Natural killer cell (primary cell): ENCODE measurements around the gene AGR3. TPM values are rescaled to one million over a fixed set of nuclear protein-coding genes. Genes with fewer than 3 reads are reported as not detected.

Experiments
- ATAC-seq, 3 donors: fragments of 150-1000 bp in 2 of 3; fragments of 200-7000 bp in 1 of 3; cut with Tn5 transposase; 1 replicate in 1 of 3; 2 replicates in 2 of 3; pipeline ENCODE4 v1.10.0; 2021; ENCODE audit warnings: mild to moderate bottlenecking in 2 of 3, moderate library complexity in 2 of 3
- DNase-seq, 2 donors: peaks; one replicate each; pipeline versions ENCODE4 v3.0.0 to v3.0.0-alpha.2; 2013 to 2021; ENCODE audit warnings: mixed read lengths in 1 of 2
- H3K27ac ChIP-seq: one replicate; pipeline ENCODE4 v1.5.1; 2013; ENCODE audit warnings: mild to moderate bottlenecking, low read length
- H3K27me3 ChIP-seq: one replicate; pipeline ENCODE4 v1.6.1; 2013; ENCODE audit warnings: low read length; ENCODE audit not compliant: control insufficient read depth, insufficient read depth
- H3K36me3 ChIP-seq: one replicate; pipeline ENCODE4 v1.6.1; 2013; ENCODE audit warnings: low read length; ENCODE audit not compliant: control insufficient read depth, insufficient read depth
- H3K4me1 ChIP-seq: one replicate; pipeline ENCODE4 v1.6.1; 2013; ENCODE audit warnings: low read length; ENCODE audit not compliant: control insufficient read depth, insufficient read depth
- H3K4me3 ChIP-seq: one replicate; pipeline ENCODE4 v1.5.1; 2013; ENCODE audit warnings: low read length
- H3K9me3 ChIP-seq: one replicate; pipeline ENCODE4 v1.6.1; 2013; ENCODE audit warnings: low read length; ENCODE audit not compliant: control insufficient read depth, insufficient read depth
- H3K27ac Mint-ChIP-seq, 2 donors: one replicate each; pipeline ENCODE4 v1.8.0; 2022; ENCODE audit warnings: mild to moderate bottlenecking in 2 of 2, mixed read lengths in 2 of 2, moderate library complexity in 1 of 2
- H3K27me3 Mint-ChIP-seq, 2 donors: one replicate each; pipeline ENCODE4 v1.8.0; 2022; ENCODE audit warnings: low read depth in 2 of 2, mixed read lengths in 2 of 2
- H3K36me3 Mint-ChIP-seq: one replicate; pipeline ENCODE4 v1.8.0; 2022; ENCODE audit warnings: mixed read lengths
- H3K4me1 Mint-ChIP-seq, 2 donors: one replicate each; pipeline ENCODE4 v1.8.0; 2022; ENCODE audit warnings: mixed read lengths in 2 of 2
- H3K4me3 Mint-ChIP-seq: one replicate; pipeline ENCODE4 v1.8.0; 2022; ENCODE audit warnings: mild to moderate bottlenecking, moderate library complexity, mixed read lengths
- H3K9me3 Mint-ChIP-seq, 2 donors: one replicate each; pipeline ENCODE4 v1.8.0; 2022; ENCODE audit warnings: mixed read lengths in 2 of 2
- WGBS: methylation state at CpG from one replicate; pipeline ENCODE4 v1.1.7; 2013; ENCODE audit warnings: missing lambda C conversion rate; ENCODE audit not compliant: insufficient coverage; 5-methylcytosine and 5-hydroxymethylcytosine counted together
- intact Hi-C: fragments of 100-400 bp; cut with micrococcal nuclease; formaldehyde crosslinking; loops from one replicate; pipeline ENCODE4 v1.14.2; 2022
- total RNA-seq, 4 donors: library from RNA; stranded (reverse); fragments of 120-200 nt in 1 of 4; gene quantifications; one replicate each; pipeline versions ENCODE4 v1.2.3 to v1.2.4, GENCODE V29; 2013 to 2022
- TF ChIP-seq, protein P1 (sequence below): fragments of 200-600 bp; IDR thresholded peaks from one replicate; pipeline ENCODE4 v1.8.0; 2022; ENCODE audit warnings: antibody characterized with exemption

Gene AGR3
- total RNA-seq, 3 donors from 2014 or later (not counting 1 experiment from before 2014, with no cell fraction given), result not detected

DNA sequence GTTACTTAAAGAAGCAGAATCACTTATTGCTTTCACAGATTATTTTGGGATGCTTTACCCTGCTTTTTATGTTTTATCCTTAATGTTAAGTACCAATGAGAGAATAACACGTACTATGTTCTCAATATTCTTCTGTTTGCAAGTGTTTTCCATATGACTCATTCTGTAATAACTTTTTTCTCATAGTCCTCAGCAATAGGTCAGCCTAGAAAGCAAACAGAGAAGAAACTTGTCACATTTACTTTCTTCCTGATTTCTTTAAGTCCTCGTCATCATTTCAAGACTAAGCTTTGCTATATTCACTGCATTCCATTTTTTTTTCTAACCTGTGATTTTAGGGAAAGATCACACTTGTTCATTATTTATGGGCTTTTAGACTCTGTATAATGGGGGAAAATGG is 70.2 kb downstream of the AGR3 start:
- no peaks in the 10 kb centered on the region for H3K9me3 ChIP-seq
- H3K4me1 Mint-ChIP-seq, result no peaks in the 10 kb centered on the region
- WGBS, result 75% methylated on average over 2 of the region's 2 CpGs
- intact Hi-C loops, result no loop called here
- no peaks in the 10 kb centered on the region for H3K36me3 Mint-ChIP-seq
- TF ChIP-seq, protein P1, sequence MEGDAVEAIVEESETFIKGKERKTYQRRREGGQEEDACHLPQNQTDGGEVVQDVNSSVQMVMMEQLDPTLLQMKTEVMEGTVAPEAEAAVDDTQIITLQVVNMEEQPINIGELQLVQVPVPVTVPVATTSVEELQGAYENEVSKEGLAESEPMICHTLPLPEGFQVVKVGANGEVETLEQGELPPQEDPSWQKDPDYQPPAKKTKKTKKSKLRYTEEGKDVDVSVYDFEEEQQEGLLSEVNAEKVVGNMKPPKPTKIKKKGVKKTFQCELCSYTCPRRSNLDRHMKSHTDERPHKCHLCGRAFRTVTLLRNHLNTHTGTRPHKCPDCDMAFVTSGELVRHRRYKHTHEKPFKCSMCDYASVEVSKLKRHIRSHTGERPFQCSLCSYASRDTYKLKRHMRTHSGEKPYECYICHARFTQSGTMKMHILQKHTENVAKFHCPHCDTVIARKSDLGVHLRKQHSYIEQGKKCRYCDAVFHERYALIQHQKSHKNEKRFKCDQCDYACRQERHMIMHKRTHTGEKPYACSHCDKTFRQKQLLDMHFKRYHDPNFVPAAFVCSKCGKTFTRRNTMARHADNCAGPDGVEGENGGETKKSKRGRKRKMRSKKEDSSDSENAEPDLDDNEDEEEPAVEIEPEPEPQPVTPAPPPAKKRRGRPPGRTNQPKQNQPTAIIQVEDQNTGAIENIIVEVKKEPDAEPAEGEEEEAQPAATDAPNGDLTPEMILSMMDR, result no peak
- no peaks in the 10 kb centered on the region for H3K9me3 Mint-ChIP-seq
- DNase-seq, result no peak
- no peaks in the 10 kb centered on the region for H3K36me3 ChIP-seq
- H3K4me3 ChIP-seq, result no peak overlapping the region
- ATAC-seq, result no peak
- peaks cover 0 to 3% of the 10 kb centered on the region in 2 donors for H3K27me3 Mint-ChIP-seq
- H3K4me3 Mint-ChIP-seq, result no peak overlapping the region
- no peaks in the 10 kb centered on the region for H3K27me3 ChIP-seq
- H3K4me1 ChIP-seq, result peaks cover 4% of the 10 kb centered on the region
- no peak overlapping the region for H3K27ac ChIP-seq
- no peak overlapping the region for H3K27ac Mint-ChIP-seq

- no peak overlapping the region for H3K4me3 ChIP-seq
- intact Hi-C loops, result no loop called here
- no peaks in the 10 kb centered on the region for H3K36me3 ChIP-seq
- no peak for ATAC-seq
- H3K36me3 Mint-ChIP-seq, result no peaks in the 10 kb centered on the region
- H3K4me1 ChIP-seq, result no peaks in the 10 kb centered on the region
- no peak overlapping the region for H3K4me3 Mint-ChIP-seq
- H3K9me3 ChIP-seq, result no peaks in the 10 kb centered on the region
- WGBS, result 78% methylated on average over 5 of the region's 5 CpGs
- H3K27ac Mint-ChIP-seq, result no peak overlapping the region
- peaks cover 0 to 3% of the 10 kb centered on the region in 2 donors for H3K27me3 Mint-ChIP-seq
- no peaks in the 10 kb centered on the region for H3K9me3 Mint-ChIP-seq
- H3K27ac ChIP-seq, result no peak overlapping the region
- H3K27me3 ChIP-seq, result no peaks in the 10 kb centered on the region
- H3K4me1 Mint-ChIP-seq, result no peaks in the 10 kb centered on the region
- TF ChIP-seq, protein P1, result no peak
- no peak for DNase-seq
Measured at GRCh38 chr7:16810573-16810972, 71.2 kb downstream of the AGR3 start.

DNA sequence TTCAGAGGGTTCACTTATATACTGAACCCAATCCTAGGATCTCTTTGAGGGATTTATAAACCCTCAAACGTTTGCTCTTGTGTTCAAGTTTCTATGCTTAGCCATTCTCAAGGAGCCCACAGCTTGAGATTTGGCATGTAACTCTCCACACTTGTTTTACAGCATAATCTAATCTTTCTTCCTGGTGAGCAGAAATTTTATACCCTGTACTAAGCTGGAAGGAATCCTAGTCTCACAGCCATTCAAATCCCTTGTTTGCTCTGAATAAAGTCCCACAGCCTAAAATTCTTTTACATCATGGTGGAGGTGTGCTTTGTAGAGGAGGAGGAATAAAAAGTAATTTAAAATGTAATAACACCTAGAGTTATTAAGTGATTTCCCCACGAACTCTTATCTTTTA is 71.7 kb downstream of the AGR3 start:
- Mint-ChIP-seq H3K4me3 (no peak overlapping the region), H3K36me3 (no peaks in the 10 kb centered on the region), H3K9me3 (no peaks in the 10 kb centered on the region), H3K4me1 (no peaks in the 10 kb centered on the region), H3K27ac (no peak overlapping the region), H3K27me3 (peaks cover 0 to 3% of the 10 kb centered on the region in 2 donors)
- H3K27me3 ChIP-seq, result no peaks in the 10 kb centered on the region
- H3K4me1 ChIP-seq, result no peaks in the 10 kb centered on the region
- ATAC-seq (no peak), DNase-seq (no peak)
- TF ChIP-seq, protein P1, result no peak
- H3K27ac ChIP-seq, result no peak overlapping the region
- WGBS, result 88% methylated on average over 1 of the region's 2 CpGs
- H3K36me3 ChIP-seq, result no peaks in the 10 kb centered on the region
- H3K9me3 ChIP-seq, result no peaks in the 10 kb centered on the region
- intact Hi-C loops, result no loop called here
- H3K4me3 ChIP-seq, result no peak overlapping the region

Other genes starting within 250 kb of the AGR3 start
- gene ANKMY2, start 236.2 kb downstream of the AGR3 start, total RNA-seq, result 10 to 100 TPM; 15.5 to 21.4 (median 19.4) TPM
- gene BZW2, start 235.8 kb downstream of the AGR3 start, total RNA-seq, result 10 to 100 TPM; 15.3 to 21.0 (median 19.9) TPM
- gene TSPAN13, start 128.2 kb downstream of the AGR3 start, total RNA-seq, result 1 to 10 TPM; 1.4 to 2.3 (median 1.8) TPM
- not detected for gene AGR2, start 77.0 kb downstream of the AGR3 start, total RNA-seq